HEK293 (cell line): Measurements from ENCODE around the gene ADAMTSL2.

ENCODE experiments used
- CTCF ChIP-seq: fragments of 450-650 bp; formaldehyde crosslinking; IDR thresholded peaks from 2 replicates; pipeline ENCODE4 v1.5.1; 2016; ENCODE audit warnings: missing biosample characterization, missing genetic modification characterization
- SP2 ChIP-seq: fragments of 450-650 bp; formaldehyde crosslinking; IDR thresholded peaks from 2 replicates; pipeline ENCODE4 v1.5.1; 2016; ENCODE audit warnings: missing biosample characterization, missing genetic modification characterization
- TCF7L2 ChIP-seq: IDR thresholded peaks from 2 replicates; pipeline ENCODE4 v1.6.1; 2011; ENCODE audit warnings: low read depth, mild to moderate bottlenecking, inconsistent platforms, low read length, moderate library complexity, borderline replicate concordance
- ZNF138 ChIP-seq: fragments of 450-650 bp; formaldehyde crosslinking; IDR thresholded peaks from 2 replicates; pipeline ENCODE4 v1.5.1; 2016; ENCODE audit warnings: missing biosample characterization, missing genetic modification characterization, borderline replicate concordance
- ZNF292 ChIP-seq: fragments of 450-650 bp; formaldehyde crosslinking; IDR thresholded peaks from 2 replicates; pipeline ENCODE4 v1.5.1; 2016; ENCODE audit warnings: low read depth, missing biosample characterization, missing genetic modification characterization, borderline replicate concordance
- ZNF513 ChIP-seq: fragments of 450-650 bp; IDR thresholded peaks from 2 replicates; pipeline ENCODE4 v1.5.1; 2018; ENCODE audit warnings: missing biosample characterization, missing genetic modification characterization
- ZNF544 ChIP-seq: fragments of 450-650 bp; formaldehyde crosslinking; IDR thresholded peaks from 2 replicates; pipeline ENCODE4 v1.5.0; 2017; ENCODE audit warnings: missing biosample characterization, missing genetic modification characterization
- ZNF600 ChIP-seq: fragments of 450-650 bp; formaldehyde crosslinking; IDR thresholded peaks from 2 replicates; pipeline ENCODE4 v1.5.1; 2016; ENCODE audit warnings: missing biosample characterization, missing genetic modification characterization
- ZNF830 ChIP-seq: fragments of 450-650 bp; IDR thresholded peaks from 2 replicates; pipeline ENCODE4 v1.5.0; 2018; ENCODE audit warnings: missing biosample characterization, missing genetic modification characterization, low read depth, mild to moderate bottlenecking, moderate library complexity
- TF ChIP-seq, protein P1 (sequence below): fragments of 450-650 bp; formaldehyde crosslinking; IDR thresholded peaks from 2 replicates; pipeline ENCODE4 v1.5.1; 2016; ENCODE audit warnings: missing biosample characterization, missing genetic modification characterization
- TF ChIP-seq, protein P2 (sequence below): fragments of 450-650 bp; formaldehyde crosslinking; IDR thresholded peaks from 2 replicates; pipeline ENCODE4 v1.5.1; 2016; ENCODE audit warnings: missing biosample characterization, missing genetic modification characterization
- TF ChIP-seq, protein P3 (sequence below): fragments of 450-650 bp; formaldehyde crosslinking; IDR thresholded peaks from 2 replicates; pipeline ENCODE4 v1.5.1; 2016; ENCODE audit warnings: missing biosample characterization, missing genetic modification characterization, borderline replicate concordance
- TF ChIP-seq, protein P4 (sequence below): fragments of 450-650 bp; IDR thresholded peaks from 2 replicates; pipeline ENCODE4 v1.5.1; 2018; ENCODE audit warnings: missing biosample characterization, mild to moderate bottlenecking, missing genetic modification characterization
- TF ChIP-seq, protein P5 (sequence below): IDR thresholded peaks from 2 replicates; pipeline ENCODE4 v1.6.1; 2011; ENCODE audit warnings: mild to moderate bottlenecking, low read depth, low read length, borderline replicate concordance

- TF ChIP-seq, protein P1, sequence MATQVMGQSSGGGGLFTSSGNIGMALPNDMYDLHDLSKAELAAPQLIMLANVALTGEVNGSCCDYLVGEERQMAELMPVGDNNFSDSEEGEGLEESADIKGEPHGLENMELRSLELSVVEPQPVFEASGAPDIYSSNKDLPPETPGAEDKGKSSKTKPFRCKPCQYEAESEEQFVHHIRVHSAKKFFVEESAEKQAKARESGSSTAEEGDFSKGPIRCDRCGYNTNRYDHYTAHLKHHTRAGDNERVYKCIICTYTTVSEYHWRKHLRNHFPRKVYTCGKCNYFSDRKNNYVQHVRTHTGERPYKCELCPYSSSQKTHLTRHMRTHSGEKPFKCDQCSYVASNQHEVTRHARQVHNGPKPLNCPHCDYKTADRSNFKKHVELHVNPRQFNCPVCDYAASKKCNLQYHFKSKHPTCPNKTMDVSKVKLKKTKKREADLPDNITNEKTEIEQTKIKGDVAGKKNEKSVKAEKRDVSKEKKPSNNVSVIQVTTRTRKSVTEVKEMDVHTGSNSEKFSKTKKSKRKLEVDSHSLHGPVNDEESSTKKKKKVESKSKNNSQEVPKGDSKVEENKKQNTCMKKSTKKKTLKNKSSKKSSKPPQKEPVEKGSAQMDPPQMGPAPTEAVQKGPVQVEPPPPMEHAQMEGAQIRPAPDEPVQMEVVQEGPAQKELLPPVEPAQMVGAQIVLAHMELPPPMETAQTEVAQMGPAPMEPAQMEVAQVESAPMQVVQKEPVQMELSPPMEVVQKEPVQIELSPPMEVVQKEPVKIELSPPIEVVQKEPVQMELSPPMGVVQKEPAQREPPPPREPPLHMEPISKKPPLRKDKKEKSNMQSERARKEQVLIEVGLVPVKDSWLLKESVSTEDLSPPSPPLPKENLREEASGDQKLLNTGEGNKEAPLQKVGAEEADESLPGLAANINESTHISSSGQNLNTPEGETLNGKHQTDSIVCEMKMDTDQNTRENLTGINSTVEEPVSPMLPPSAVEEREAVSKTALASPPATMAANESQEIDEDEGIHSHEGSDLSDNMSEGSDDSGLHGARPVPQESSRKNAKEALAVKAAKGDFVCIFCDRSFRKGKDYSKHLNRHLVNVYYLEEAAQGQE (tag by site-specific recombination), result no peak
- TF ChIP-seq CTCF (no peak), ZNF292 (no peak), ZNF513 (tag by site-specific recombination) (no peak), ZNF600 (tag by site-specific recombination) (no peak), TCF7L2 (no peak), SP2 (tag by site-specific recombination) (no peak), ZNF138 (tag by site-specific recombination) (no peak), ZNF830 (tag by site-specific recombination) (no peak), ZNF544 (tag by site-specific recombination) (no peak)
- TF ChIP-seq, protein P2, sequence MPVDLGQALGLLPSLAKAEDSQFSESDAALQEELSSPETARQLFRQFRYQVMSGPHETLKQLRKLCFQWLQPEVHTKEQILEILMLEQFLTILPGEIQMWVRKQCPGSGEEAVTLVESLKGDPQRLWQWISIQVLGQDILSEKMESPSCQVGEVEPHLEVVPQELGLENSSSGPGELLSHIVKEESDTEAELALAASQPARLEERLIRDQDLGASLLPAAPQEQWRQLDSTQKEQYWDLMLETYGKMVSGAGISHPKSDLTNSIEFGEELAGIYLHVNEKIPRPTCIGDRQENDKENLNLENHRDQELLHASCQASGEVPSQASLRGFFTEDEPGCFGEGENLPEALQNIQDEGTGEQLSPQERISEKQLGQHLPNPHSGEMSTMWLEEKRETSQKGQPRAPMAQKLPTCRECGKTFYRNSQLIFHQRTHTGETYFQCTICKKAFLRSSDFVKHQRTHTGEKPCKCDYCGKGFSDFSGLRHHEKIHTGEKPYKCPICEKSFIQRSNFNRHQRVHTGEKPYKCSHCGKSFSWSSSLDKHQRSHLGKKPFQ (tag by site-specific recombination), result no peak
- TF ChIP-seq, protein P3, sequence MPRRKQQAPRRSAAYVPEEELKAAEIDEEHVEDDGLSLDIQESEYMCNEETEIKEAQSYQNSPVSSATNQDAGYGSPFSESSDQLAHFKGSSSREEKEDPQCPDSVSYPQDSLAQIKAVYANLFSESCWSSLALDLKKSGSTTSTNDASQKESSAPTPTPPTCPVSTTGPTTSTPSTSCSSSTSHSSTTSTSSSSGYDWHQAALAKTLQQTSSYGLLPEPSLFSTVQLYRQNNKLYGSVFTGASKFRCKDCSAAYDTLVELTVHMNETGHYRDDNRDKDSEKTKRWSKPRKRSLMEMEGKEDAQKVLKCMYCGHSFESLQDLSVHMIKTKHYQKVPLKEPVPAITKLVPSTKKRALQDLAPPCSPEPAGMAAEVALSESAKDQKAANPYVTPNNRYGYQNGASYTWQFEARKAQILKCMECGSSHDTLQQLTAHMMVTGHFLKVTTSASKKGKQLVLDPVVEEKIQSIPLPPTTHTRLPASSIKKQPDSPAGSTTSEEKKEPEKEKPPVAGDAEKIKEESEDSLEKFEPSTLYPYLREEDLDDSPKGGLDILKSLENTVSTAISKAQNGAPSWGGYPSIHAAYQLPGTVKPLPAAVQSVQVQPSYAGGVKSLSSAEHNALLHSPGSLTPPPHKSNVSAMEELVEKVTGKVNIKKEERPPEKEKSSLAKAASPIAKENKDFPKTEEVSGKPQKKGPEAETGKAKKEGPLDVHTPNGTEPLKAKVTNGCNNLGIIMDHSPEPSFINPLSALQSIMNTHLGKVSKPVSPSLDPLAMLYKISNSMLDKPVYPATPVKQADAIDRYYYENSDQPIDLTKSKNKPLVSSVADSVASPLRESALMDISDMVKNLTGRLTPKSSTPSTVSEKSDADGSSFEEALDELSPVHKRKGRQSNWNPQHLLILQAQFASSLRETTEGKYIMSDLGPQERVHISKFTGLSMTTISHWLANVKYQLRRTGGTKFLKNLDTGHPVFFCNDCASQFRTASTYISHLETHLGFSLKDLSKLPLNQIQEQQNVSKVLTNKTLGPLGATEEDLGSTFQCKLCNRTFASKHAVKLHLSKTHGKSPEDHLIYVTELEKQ (tag by site-specific recombination), result no peak
- TF ChIP-seq, protein P4, sequence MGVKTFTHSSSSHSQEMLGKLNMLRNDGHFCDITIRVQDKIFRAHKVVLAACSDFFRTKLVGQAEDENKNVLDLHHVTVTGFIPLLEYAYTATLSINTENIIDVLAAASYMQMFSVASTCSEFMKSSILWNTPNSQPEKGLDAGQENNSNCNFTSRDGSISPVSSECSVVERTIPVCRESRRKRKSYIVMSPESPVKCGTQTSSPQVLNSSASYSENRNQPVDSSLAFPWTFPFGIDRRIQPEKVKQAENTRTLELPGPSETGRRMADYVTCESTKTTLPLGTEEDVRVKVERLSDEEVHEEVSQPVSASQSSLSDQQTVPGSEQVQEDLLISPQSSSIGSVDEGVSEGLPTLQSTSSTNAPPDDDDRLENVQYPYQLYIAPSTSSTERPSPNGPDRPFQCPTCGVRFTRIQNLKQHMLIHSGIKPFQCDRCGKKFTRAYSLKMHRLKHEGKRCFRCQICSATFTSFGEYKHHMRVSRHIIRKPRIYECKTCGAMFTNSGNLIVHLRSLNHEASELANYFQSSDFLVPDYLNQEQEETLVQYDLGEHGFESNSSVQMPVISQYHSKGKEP (tag by site-specific recombination), result no peak
- TF ChIP-seq, protein P5, sequence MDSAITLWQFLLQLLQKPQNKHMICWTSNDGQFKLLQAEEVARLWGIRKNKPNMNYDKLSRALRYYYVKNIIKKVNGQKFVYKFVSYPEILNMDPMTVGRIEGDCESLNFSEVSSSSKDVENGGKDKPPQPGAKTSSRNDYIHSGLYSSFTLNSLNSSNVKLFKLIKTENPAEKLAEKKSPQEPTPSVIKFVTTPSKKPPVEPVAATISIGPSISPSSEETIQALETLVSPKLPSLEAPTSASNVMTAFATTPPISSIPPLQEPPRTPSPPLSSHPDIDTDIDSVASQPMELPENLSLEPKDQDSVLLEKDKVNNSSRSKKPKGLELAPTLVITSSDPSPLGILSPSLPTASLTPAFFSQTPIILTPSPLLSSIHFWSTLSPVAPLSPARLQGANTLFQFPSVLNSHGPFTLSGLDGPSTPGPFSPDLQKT, result no peak
Observed at GRCh38 chr9:133552236-133552635, 17.7 kb downstream of the ADAMTSL2 start.
